NCI-H774 (cell line): ENCODE data around the gene DOCK4.

Experiments used
- DNase-seq: peaks from one replicate; lab custom pipeline; 2025; lab: John Stamatoyannopoulos, UW

The DOCK4 gene

GRCh38 chr7:112006071-112006470 is 200.1 kb downstream of the DOCK4 start:
- no peak for DNase-seq

- no peak for DNase-seq
Observed at GRCh38 chr7:112005205-112005775, 200.9 kb downstream of the DOCK4 start.

GRCh38 chr7:112001091-112001826 is 204.9 kb downstream of the DOCK4 start:
- DNase-seq, result no peak

- no peak for DNase-seq
Observed at GRCh38 chr7:111998326-111998725, 207.9 kb downstream of the DOCK4 start.

GRCh38 chr7:111997546-111997945 is 208.7 kb downstream of the DOCK4 start:
- DNase-seq, result no peak

- no peak for DNase-seq
Observed at GRCh38 chr7:111992601-111993000, 213.6 kb downstream of the DOCK4 start.

- DNase-seq, result no peak
Observed at GRCh38 chr7:111990643-111991042, 215.6 kb downstream of the DOCK4 start.

- no peak for DNase-seq
Observed at GRCh38 chr7:111987886-111988285, 218.3 kb downstream of the DOCK4 start.

GRCh38 chr7:111987115-111987826 is 218.9 kb downstream of the DOCK4 start:
- no peak for DNase-seq

- DNase-seq, result no peak
Observed at GRCh38 chr7:111986601-111987000, 219.6 kb downstream of the DOCK4 start.

- DNase-seq, result no peak
Observed at GRCh38 chr7:111985798-111986197, 220.4 kb downstream of the DOCK4 start.

- DNase-seq, result no peak
Observed at GRCh38 chr7:111982804-111983203, 223.4 kb downstream of the DOCK4 start.

GRCh38 chr7:111982133-111982532 is 224.1 kb downstream of the DOCK4 start:
- no peak for DNase-seq

- no peak for DNase-seq
Observed at GRCh38 chr7:111980725-111981124, 225.5 kb downstream of the DOCK4 start.

GRCh38 chr7:111975346-111975745 is 230.9 kb downstream of the DOCK4 start:
- DNase-seq, result no peak

- DNase-seq, result no peak
Observed at GRCh38 chr7:111960984-111961383, 245.2 kb downstream of the DOCK4 start.

GRCh38 chr7:111958896-111959295 is 247.3 kb downstream of the DOCK4 start:
- DNase-seq, result no peak

- DNase-seq, result no peak
Observed at GRCh38 chr7:111958431-111958830, 247.8 kb downstream of the DOCK4 start.

GRCh38 chr7:111955616-111956015 is 250.6 kb downstream of the DOCK4 start:
- no peak for DNase-seq

- no peak for DNase-seq
Observed at GRCh38 chr7:111954474-111955381, 251.5 kb downstream of the DOCK4 start.

GRCh38 chr7:111954056-111954455 is 252.1 kb downstream of the DOCK4 start:
- DNase-seq, result no peak

GRCh38 chr7:111953611-111954010 is 252.6 kb downstream of the DOCK4 start:
- DNase-seq, result no peak
